Activated naive CD4-positive, alpha-beta T cell treated with Interleukin-2 at 50 U/mL for 16 hours (primary cell): ENCODE data around the gene AMOTL1.
"Not testable (repeated sequence)": the region's sequence is repeated elsewhere in the genome, so short reads cannot be mapped to it uniquely, and the experiment has no call there.

Experiments
- DNase-seq: peaks from one replicate; pipeline ENCODE4 v3.0.0-alpha.2; 2020

The AMOTL1 gene

DNA sequence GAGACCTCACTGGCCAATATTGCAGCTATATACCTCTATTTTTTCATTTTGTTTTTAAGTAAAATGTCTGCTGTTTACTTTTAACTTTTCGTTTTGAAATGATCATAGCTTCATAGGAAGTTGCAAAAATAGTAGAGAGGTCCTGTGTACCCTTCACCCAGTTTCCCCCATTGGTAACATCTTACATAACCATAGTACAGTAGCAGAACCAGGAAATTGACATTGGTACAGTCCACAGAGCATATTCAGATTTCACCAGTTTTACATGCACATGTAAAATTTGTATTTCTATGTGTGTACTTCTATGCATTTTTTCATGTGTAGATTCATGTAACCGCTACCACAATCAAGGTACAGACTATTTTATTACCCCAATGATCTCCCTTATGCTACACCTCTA lies 3.8 kb downstream of the AMOTL1 start:
- no peak for DNase-seq

DNA sequence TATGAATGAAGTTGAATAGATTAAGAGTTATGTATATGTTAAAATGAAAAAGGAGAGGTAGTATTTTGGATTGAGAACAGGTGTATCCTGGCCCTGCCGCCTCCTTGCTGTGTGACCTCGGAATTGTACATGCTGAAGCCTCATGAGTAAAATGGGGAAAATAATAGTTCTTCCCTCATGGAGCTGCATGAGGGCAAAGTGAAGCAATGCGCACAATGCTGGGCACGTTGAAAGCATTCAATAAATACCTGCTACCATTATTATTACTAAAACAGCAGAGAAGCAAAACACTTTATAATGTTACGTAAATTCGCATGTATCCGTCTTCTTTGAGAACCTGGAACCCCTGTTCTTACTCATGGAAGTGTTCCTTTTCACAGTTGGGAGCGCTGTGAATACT lies 5.7 kb downstream of the AMOTL1 start:
- DNase-seq: no peak

DNA sequence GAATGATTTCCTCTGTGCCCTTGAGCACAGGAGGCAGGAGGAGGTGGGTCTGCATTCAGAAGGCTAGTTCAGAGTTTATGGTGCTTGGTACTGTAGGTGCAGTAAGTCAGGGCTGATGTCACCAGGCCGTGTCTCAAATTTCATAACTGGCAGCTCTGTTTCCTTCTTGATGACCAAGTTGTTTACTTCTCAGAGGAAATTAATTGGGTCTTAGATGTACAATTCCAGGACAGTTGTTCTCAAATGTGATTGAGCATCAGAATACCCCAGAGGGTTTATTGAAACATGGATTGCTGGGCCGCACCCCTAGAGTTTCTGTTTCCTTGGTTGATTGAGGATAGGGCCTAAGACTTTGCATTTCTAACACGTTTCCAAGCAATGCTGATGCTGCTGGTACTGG lies 6.2 kb downstream of the AMOTL1 start:
- DNase-seq: no peak

DNA sequence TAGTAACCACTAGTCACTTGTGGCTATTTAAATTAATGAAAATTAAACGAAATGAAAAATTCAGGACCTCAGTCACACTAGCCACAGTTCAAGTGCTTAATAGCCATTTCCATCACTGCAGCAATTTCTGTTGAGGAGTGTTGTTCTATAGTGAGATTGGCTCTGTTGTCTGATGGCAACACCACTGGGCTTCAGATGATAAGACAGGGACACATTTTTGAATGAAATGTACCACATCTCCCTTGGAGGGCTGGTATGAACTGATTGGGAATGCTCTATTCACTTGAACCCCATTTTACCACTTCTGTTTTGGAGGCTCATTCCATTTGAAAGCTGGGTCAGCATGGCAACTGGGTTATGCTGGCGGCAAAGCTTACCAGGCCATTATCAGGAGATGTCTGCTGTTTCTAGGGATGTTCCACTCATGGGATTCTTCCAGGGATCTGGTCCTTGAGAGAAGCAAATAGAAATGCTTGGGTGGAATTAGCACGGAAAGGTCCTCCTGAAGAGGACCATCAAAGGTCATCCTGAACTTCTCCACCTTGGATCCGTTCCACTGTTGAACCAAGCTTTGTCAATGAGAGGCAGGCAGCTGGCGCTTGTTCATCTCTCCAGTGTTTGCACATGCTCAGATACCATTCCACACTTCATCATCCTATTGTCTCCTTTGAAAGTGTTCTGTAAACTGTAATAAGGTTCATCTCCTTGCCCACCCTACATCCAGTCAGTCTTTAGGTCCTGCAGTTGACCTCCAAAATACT lies 7.6 kb downstream of the AMOTL1 start:
- DNase-seq: no peak

DNA sequence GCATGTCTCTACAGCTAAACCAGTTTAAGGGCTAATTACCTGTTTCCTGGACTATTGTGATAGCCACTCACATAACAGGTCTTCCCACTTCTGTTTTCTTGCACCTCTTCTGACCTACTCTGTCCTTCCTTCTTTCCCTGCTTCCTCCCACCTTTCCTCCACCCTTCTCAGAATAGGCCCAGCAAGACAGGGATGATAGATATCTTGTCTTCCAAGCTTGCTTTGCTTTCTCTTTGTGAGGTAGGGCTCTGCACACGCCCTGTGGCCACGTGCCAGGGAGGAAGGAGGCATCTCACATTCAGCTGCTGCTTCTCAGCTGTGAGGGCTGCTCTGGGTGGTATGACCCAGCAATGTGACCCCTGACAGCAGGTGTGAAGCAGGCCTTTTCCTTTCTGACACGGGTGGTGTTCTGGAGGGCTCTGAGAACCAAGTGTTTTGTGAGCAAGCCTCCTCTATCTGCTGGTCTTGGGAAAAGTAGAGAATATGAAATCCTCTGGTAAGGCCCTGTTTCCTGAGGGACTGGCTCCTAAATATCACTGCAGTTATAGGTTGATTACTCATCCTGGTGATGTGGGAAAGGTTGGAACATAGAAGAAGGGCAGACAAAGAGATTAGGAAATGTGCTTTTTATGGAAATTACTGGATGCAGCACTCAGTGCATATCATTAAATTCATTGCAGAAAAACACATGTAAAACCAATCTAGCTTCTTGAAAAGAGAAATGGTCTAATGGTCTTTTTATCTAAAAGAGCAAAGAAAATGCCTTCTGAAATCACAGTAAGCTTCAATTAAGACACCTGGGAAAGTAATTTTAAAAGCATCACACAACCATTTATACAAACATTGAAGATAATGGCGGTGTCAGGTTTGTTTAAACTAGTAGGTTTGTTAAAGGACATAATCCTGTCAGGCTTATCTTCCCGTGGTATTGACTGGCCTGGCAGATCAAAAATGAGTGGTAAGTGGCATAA lies 8.5 kb downstream of the AMOTL1 start:
- DNase-seq: no peak

DNA sequence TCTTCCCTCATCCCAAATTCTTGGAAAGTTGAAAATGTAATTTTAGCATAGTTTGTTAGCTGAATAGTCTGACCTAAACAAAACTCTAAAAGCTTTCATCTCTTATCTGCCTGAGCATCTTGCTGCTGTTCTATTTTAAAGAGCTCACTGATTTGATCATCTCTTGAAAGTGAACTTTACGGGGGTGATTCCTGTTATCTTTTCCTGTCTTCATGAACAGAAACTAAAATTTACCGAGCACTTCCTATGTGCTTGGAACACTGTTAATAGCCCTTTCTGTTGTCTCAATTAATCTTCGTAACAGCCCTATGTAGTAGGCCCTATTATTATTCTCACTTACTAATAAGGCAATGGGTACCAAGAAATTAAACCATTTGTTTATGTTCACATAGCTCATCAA lies 12.3 kb downstream of the AMOTL1 start:
- no peak for DNase-seq

DNA sequence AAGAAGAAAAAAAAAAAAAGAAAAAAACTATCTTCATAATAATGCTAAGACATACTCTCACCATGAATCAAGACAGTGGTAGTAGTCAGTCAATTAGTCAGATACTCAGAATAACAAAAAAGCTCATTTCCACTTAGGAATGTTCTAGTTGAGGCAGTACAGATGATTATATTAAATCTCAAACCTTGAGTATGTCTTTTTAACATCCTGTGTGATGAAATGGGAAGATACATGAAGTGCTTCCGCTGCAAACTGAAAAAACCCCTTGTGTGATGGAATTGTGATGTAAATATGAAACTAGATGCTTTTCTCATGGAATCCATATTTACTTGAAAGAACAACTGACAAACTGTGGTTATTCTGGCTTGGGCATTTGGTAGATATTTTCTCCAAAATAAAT lies 13.7 kb downstream of the AMOTL1 start:
- DNase-seq: no peak

DNA sequence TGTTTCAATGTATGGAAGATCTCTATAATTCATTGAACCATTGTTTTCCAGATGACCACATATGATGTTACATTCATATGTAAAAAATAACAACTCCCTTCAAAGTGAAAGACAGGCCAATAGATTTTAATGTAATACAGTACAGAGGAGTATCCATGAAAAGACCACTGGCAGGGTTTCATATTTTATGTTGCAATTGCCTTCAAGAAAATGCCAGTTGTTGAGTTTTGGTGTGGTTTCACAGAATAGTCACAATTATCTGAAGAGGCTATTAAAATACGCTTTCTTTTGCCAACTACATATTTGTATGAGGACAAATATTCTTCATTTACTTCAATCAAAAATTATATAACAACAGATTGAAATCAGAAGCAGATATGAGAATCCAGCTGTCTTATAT lies 14.3 kb downstream of the AMOTL1 start:
- DNase-seq: no peak

DNA sequence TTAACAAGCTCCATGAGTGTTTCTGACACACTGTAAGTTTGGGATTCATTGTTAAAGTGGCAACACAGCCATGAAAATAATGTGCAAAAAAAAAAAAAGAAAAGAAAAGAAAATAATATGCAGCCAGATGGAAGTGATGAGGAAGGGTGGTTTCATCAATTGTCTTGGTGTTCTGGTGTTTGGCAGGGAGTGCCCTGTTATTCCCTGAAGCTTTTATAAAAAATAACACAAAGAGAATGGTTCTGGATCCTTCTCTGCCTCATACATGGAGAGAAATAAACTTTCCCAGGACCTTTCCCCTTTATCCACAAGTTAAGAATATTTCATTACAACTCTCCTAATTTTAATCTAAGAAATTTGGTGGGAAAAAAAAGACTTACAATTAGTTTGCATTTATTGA lies 16.7 kb downstream of the AMOTL1 start:
- no peak for DNase-seq

DNA sequence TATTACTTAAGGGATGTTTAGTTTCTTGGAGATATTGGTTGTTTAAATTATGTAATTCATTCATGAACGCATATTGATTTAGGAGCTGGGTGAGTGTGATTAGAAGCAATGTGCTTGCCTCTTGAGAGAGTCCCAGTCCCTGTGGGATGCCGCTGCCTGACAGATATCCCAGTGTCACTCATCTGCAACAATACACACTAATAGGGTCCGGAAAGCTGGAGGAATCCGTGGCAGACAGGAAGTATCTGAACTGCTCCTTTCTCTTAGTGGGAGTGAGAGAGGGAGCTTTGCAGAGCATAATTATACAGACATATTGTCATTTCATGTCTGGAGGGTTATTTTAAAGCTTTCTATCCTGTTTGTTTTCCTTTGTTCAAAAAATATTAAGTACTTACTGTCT lies 17.4 kb downstream of the AMOTL1 start:
- DNase-seq: no peak

DNA sequence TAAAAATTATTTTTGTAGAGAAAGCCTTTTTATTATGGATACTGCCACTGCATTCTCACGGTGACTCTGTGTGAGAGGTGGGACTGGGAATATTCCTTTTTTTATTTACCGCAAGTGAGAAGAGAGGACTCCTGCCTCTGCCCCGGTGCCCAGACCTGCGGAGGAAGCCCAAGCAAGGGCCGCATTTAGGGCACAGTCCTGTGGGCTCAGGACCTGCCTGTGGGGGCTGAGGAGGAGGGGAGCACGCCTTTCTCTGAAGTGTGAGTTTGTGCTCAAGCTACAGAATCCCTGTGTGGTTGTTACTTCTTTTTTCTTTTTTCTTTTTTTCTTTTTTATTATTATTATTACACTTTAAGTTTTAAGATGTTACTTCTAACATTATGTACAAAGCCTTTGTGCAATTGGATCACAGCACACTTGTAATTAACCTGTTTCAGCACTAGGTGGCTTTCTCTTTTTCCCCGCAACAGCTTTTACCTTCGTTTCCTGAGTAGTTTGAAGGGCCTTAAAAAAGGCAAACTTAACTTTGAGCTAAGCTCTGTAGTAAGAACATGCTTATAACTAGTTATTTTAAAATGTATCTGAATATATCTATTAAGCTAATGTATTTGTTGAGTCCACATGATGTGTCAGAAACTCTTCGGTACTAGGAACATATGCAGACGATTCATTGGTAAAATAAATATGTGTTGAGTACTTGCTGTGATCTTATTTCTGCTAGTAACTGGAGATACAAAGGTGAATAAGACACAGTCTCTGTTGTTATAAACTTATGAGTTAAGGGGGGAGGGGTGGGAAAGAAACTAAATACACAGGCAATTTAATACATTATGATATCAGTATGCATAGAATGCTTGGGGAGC lies 18.3 kb downstream of the AMOTL1 start:
- DNase-seq: no peak

DNA sequence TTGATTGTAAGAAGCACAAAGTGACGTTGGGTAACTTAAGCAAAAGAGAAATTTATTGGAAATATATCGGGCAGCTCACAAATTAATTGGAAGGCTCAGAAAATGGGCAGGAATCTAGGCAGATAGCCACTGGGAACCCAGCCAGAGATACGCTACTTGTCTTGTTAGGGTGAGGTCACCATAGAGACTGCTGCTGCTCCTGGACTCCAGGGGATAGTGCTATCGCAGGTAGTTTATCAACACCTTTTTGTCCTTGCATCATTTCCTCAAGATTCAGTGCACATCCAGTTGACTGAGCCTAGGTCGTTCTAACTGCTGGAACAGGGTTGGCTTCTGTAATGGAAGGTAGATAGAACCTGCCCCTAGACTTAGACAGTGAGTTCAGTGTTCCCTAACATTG lies 19.6 kb downstream of the AMOTL1 start:
- no peak for DNase-seq

DNA sequence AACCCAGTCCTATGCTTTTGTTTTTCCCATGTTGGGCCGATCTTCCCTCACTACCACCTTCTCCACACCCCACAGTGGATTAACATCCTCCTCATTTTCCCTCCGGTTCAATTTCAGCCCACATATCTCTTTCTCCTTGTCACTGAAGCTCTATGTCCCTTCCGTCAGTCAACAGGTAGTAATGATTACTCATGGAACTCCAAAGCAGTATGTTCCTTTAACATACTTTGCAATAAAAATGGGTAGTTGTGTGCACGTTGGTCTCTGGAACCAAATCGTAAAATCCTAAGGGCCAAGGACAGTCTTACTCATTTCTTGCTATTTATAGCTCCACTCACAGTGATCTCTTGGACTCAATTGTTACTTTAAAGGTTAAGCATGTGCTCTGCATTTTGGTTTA lies 20.2 kb downstream of the AMOTL1 start:
- no peak for DNase-seq

DNA sequence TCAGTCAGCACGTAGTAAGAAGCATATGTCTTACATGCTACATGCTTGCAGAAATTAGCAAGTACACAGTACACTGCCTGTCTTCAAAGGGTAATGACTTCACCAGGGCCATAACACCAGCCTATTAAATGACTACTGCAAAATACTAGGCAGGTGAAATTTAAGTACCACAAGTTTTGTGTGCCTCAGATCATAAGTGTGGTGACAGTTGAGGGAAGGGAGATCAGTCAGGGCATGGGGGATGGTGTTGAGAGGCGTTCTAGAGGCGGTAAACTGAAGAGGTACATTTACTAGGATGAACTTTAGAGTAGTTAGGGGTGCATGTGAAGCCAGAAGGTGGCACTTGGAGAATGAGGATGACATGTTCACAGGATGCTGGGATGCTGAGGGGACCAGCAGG lies 22.0 kb downstream of the AMOTL1 start:
- no peak for DNase-seq

DNA sequence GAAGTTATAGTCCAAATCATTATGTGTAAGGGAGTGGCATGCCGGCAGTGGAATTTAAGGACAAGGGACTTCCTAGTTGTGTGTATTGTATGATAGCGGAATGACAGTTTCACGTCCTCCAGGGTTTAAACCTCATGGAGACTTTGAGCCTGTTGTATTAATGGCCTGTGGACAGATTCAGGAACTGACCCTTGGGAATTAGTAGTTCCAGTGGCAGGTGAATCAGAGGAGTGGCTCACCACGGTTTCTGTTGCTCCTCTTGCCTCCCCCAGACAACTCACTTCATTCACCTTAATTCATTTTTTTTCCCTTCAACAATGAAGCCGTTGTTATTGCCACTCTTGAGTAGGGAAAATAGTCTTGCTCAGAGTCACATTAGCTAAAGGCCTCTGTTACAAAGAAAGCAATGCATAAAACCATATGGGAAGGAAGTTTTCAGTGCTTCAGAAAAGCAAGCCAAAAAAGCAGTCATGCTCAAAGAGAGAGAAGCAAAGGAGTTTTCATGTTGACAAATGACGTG lies 22.6 kb downstream of the AMOTL1 start:
- no peak for DNase-seq

DNA sequence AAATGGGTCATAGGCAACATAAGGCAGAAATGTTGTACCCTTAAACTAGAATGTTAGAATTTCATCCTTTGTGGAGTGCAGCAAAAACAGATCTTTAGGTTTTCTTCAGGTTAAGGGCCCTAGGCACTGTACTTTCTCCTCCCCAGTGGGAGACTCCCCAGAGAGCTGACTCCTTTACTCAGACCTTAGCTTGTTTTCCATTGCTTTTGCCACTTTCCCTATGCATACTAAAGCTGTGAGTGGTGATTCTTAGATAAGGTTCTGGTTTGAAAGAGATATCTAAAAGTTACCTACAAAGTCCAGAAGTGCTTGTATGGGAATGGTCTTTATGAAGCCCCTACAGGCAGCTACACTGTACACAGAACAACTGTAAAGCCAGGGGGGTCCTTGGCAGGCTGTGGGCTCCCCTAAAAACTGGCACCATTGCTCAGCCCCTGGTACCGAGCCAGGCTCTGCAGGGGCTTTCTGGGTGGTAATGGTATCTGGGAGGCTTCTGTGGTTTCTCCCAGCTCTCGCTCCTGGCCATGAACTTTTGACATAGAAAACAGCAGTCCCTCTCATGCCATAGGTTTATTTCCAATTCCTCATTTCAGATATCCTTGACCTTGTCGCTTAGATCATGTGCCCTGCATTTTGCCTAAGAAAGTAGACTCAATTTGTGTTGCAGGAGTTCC lies 23.2 kb downstream of the AMOTL1 start:
- DNase-seq: no peak

DNA sequence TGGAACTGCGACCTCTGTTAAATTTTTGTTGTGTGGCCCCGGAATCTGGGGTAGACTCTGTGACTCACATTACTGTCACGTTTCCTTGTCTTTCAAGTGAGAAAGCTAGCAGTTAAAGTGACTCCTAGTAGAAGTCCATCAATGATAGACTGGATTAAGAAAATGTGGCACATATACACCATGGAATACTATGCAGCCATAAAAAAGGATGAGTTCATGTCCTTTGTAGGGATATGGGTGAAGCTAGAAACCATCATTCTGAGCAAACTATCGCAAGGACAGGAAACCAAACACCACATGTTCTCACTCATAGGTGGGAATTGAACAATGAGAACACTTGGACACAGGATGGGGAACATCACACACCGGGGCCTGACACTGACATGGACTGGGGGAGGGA lies 23.8 kb downstream of the AMOTL1 start:
- DNase-seq: not testable (repeated sequence)

DNA sequence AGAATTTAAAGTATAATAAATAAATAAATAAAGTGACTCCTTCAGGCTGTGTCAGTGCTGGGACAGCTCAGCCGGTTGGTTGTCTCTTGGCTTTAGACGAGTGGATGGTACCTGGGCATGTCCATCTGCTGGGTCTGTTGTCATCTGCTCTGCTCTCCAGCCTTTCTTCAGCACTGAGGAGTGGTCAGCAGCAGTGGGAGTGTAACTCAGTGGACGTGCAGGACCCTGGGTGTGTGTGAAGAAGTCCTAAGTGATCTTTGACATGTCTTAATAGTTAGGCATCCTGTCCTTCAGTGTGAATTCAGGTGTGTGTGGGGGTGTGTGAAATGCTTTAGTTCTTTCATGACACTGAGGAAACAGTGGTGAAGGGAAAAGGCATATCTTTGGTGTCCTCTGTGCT lies 24.3 kb downstream of the AMOTL1 start:
- DNase-seq: no peak

DNA sequence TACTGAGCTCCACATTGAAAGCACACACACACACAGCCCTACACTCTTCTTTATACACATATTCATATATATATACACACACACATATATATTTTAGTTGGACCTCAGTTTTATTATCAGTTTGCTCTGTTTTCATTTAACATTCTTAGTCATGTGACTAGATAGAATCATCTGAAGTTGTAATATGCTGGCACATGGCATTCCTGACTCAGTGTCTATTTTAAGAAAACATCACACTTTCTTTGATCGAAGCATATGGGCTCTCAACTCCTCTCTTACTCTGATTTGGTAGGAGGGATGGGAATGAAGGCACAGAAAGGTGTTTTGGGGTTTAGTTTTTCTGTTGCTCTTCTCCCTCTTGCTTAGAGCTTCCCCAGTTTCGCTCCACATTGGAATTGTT lies 24.8 kb downstream of the AMOTL1 start:
- DNase-seq: no peak

DNA sequence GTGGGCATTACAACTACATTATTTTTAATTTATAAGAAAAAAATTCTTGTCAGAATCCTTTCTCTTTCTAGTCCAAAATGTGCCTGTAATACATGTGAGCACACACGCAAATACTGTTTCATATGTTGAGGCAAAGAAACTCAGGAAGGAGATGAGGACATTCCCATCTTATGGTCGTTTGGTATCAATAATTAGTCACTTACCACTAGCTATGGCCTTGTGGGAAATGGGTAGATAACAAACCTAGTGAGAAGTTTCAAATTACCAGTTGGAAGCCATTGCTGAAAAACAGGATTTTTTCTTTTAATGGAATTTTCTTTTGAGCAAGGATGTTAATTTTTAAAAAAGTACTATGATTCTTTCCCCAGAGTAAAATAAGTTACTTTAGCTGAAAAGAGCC lies 25.7 kb downstream of the AMOTL1 start:
- DNase-seq: no peak

DNA sequence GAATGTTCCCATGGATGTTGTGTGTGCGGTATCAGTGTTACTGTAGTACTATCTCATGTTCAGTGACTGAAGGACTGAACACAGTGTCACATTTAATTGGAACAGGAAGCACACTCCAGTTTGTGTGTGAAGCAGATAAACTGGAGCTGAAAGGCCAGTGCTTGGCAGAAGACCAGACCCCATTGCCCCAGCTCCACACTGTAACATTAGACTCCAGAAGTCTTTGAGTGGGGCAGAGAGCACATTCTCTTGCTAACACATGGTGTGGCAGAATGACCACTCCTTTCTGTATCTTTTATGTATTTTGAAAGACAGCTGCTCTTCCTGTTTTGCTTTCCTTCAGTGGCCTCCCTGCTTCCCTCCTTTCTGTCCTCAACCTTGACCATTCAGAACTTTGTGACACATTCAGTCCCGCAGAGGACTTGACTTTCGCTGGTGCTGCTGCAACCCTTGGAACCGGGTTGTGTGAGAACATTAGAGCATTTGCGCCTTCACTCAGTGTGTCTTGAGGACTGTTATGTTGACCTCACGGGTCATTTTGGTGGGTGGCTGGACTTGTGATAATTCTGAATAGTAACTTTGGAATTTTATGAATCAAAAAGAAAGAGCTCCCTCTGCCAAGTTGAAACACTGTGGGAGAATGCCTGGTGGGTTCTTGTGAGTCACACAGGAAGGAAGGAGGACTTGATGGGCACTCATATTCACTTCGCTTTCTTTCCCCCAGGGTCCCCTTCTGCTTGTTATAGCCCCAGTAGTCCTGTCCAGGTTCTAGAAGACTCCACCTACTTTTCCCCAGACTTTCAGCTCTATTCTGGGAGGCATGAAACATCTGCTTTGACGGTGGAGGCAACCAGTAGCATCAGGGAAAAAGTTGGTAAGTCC lies 26.4 kb downstream of the AMOTL1 start:
- DNase-seq: no peak
